Measurements from ENCODE around the gene TMEM87A.

- no peak for TF ChIP-seq POLR2A (IDR thresholded peaks at IDR 0.05; ENCODE audit: low read depth, low read length)
- no peak for TF ChIP-seq MAZ (IDR thresholded peaks at IDR 0.05; ENCODE audit: borderline replicate concordance, low read depth, low read length)
These were observed 6.0 kb upstream of the TMEM87A start for GRCh38 chr15:42279234-42279723.

All from IMR-90 (cell line).